Endothelial cell of umbilical vein (primary cell): Measurements from ENCODE around the gene TNFRSF8.

Source experiments
- EZH2 ChIP-seq: IDR thresholded peaks from 2 replicates; pipeline ENCODE4 v1.6.1; 2012; ENCODE audit warnings: borderline replicate concordance, low read depth, mild to moderate bottlenecking, moderate library complexity, low read length, inconsistent platforms; ENCODE audit not compliant: severe bottlenecking
- POLR2A ChIP-seq: IDR thresholded peaks from 2 replicates; pipeline ENCODE4 v1.6.1; 2012; ENCODE audit warnings: low read depth, mild to moderate bottlenecking, control low read depth, low read length
- POLR2AphosphoS5 ChIP-seq: IDR thresholded peaks from 2 replicates; pipeline ENCODE4 v1.6.1; 2012; ENCODE audit warnings: low read depth, mild to moderate bottlenecking, control low read depth, low read length, moderate library complexity; ENCODE audit not compliant: insufficient read depth
- TF ChIP-seq, protein P1 (sequence below), 2 donors: IDR thresholded peaks; 1 replicate in 1 of 2; 2 replicates in 1 of 2; pipeline ENCODE4 v1.5.1; 2011; ENCODE audit warnings: low read length in 2 of 2, mild to moderate bottlenecking in 2 of 2, moderate library complexity in 2 of 2, control low read depth in 1 of 2, inconsistent platforms in 1 of 2, low read depth in 1 of 2; ENCODE audit not compliant: insufficient read depth in 1 of 2; ENCODE audit errors: extremely low read depth in 1 of 2

- TF ChIP-seq, protein P1, sequence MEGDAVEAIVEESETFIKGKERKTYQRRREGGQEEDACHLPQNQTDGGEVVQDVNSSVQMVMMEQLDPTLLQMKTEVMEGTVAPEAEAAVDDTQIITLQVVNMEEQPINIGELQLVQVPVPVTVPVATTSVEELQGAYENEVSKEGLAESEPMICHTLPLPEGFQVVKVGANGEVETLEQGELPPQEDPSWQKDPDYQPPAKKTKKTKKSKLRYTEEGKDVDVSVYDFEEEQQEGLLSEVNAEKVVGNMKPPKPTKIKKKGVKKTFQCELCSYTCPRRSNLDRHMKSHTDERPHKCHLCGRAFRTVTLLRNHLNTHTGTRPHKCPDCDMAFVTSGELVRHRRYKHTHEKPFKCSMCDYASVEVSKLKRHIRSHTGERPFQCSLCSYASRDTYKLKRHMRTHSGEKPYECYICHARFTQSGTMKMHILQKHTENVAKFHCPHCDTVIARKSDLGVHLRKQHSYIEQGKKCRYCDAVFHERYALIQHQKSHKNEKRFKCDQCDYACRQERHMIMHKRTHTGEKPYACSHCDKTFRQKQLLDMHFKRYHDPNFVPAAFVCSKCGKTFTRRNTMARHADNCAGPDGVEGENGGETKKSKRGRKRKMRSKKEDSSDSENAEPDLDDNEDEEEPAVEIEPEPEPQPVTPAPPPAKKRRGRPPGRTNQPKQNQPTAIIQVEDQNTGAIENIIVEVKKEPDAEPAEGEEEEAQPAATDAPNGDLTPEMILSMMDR (IDR thresholded peaks at IDR 0.05; ENCODE audit: extremely low read depth in 1 of 2, insufficient read depth in 1 of 2, low read depth in 1 of 2, low read length in 2 of 2), result no peak
- no peak for TF ChIP-seq POLR2A
- no peak for TF ChIP-seq EZH2
- no peak for TF ChIP-seq POLR2AphosphoS5
Observed at GRCh38 chr1:12170263-12170671, 107.2 kb downstream of the TNFRSF8 start.
